ENCODE results near the gene FIG4. TPM values are rescaled to one million over a fixed set of nuclear protein-coding genes. Genes with fewer than 3 reads are reported as not detected.

FIG4 gene
- polyA plus RNA-seq, 3 donors = 27.2 to 65.3 (median 53.7) TPM

DNA sequence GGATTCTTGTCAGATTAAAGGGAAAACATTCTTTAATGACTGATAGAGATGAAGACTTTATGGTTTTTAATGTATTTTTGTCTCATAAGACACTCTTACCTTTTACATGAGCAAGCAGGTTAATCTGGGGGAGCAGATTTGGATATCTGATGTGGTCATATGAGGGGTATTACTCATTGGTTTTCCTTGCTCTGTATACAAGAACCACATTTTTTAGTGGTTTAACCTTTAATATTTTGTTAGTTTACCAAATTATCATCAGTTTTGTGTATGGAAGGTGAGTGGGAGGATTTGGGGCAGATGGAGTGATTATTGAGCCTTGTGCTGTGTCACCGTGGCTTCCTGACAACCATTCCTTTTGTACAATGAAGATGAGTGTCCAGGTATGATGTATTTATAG lies 112.9 kb downstream of the FIG4 start:
- no peak for TF ChIP-seq CTCF (IDR thresholded peaks at IDR 0.05)
- no peaks in the 10 kb centered on the region for H3K27me3 Mint-ChIP-seq (ENCODE audit: low read depth in 3 of 3)
- no peak for DNase-seq
- no peaks in the 10 kb centered on the region for H4K20me1 ChIP-seq (ENCODE audit: insufficient read depth, low read length)
- H3K27ac ChIP-seq (ENCODE audit: low read depth in 1 of 2, low read length in 2 of 2) = no peak overlapping the region
- no peak overlapping the region for H3K4me3 ChIP-seq (replicated peaks in 1 of 3; ENCODE audit: low read depth in 2 of 3, low read length in 3 of 3)
- no peaks in the 10 kb centered on the region for H3K4me1 ChIP-seq (ENCODE audit: control insufficient read depth in 1 of 2, insufficient read depth in 2 of 2, low read length in 2 of 2)
- no CpG with 5 or more reads among the region's 1 CpG for WGBS (ENCODE audit: insufficient coverage)
- H3K4me1 Mint-ChIP-seq = no peaks in the 10 kb centered on the region
- no peak overlapping the region for H3K9ac ChIP-seq (ENCODE audit: insufficient read depth, low read length, poor library complexity, severe bottlenecking)
- no peaks in the 10 kb centered on the region for H3K79me2 ChIP-seq (ENCODE audit: insufficient read depth, low read length)
- no peaks in the 10 kb centered on the region for H3K27me3 ChIP-seq (ENCODE audit: control insufficient read depth in 2 of 2, insufficient read depth in 2 of 2, low read length in 2 of 2)
- intact Hi-C loops (cut with micrococcal nuclease) = no loop called here
- no peak overlapping the region for H3K4me2 ChIP-seq (replicated peaks; ENCODE audit: extremely low read depth, low read length, poor library complexity, severe bottlenecking)
- H3K36me3 Mint-ChIP-seq = peaks cover 55 to 70% of the 10 kb centered on the region in 2 donors
- no peak overlapping the region for H2AFZ ChIP-seq (ENCODE audit: insufficient read depth, low read depth, low read length, poor library complexity, severe bottlenecking)
- H3K9me3 Mint-ChIP-seq = peaks cover 0 to 2% (median 0%) of the 10 kb centered on the region in 7 donors
- no peak overlapping the region for H3K4me3 Mint-ChIP-seq
- peaks cover 44 to 81% of the 10 kb centered on the region in 2 donors for H3K36me3 ChIP-seq (replicated peaks in 1 of 2; ENCODE audit: control insufficient read depth in 1 of 2, insufficient read depth in 2 of 2, low read length in 2 of 2)
- H3K9me3 ChIP-seq (replicated peaks in 1 of 2; ENCODE audit: control insufficient read depth in 1 of 2, insufficient read depth in 1 of 2, low read length in 2 of 2) = no peaks in the 10 kb centered on the region
- H3K27ac Mint-ChIP-seq = no peak overlapping the region

- H3K27me3 Mint-ChIP-seq (ENCODE audit: low read depth in 3 of 3) = peaks cover 0 to 2% (median 0%) of the 10 kb centered on the region in 3 donors
- Histone ChIP-seq H3K9ac (ENCODE audit: insufficient read depth, low read length, poor library complexity, severe bottlenecking) (no peak overlapping the region), H4K20me1 (ENCODE audit: insufficient read depth, low read length) (no peaks in the 10 kb centered on the region), H3K4me2 (replicated peaks; ENCODE audit: extremely low read depth, low read length, poor library complexity, severe bottlenecking) (no peak overlapping the region), H3K79me2 (ENCODE audit: insufficient read depth, low read length) (no peaks in the 10 kb centered on the region), H3K4me1 (ENCODE audit: control insufficient read depth in 1 of 2, insufficient read depth in 2 of 2, low read length in 2 of 2) (no peaks in the 10 kb centered on the region), H3K4me3 (replicated peaks in 1 of 3; ENCODE audit: low read depth in 2 of 3, low read length in 3 of 3) (no peak overlapping the region), H3K36me3 (replicated peaks in 1 of 2; ENCODE audit: control insufficient read depth in 1 of 2, insufficient read depth in 2 of 2, low read length in 2 of 2) (peaks cover 14 to 66% of the 10 kb centered on the region in 2 donors), H2AFZ (ENCODE audit: insufficient read depth, low read depth, low read length, poor library complexity, severe bottlenecking) (no peak overlapping the region), H3K27ac (ENCODE audit: low read depth in 1 of 2, low read length in 2 of 2) (no peak overlapping the region), H3K9me3 (replicated peaks in 1 of 2; ENCODE audit: control insufficient read depth in 1 of 2, insufficient read depth in 1 of 2, low read length in 2 of 2) (no peaks in the 10 kb centered on the region), H3K27me3 (ENCODE audit: control insufficient read depth in 2 of 2, insufficient read depth in 2 of 2, low read length in 2 of 2) (no peaks in the 10 kb centered on the region)
- no peak for TF ChIP-seq CTCF (IDR thresholded peaks at IDR 0.05)
- peaks cover 46 to 57% of the 10 kb centered on the region in 2 donors for H3K36me3 Mint-ChIP-seq
- peak overlapping the region in 1 of 7 donors; percentile 42 for H3K27ac Mint-ChIP-seq
- intact Hi-C loops (cut with micrococcal nuclease) = no loop called here
- no peak overlapping the region for H3K4me3 Mint-ChIP-seq
- DNase-seq = no peak
- H3K4me1 Mint-ChIP-seq = peaks cover 2% of the 10 kb centered on the region
- peaks cover 0 to 2% (median 0%) of the 10 kb centered on the region in 7 donors for H3K9me3 Mint-ChIP-seq
Measured at GRCh38 chr6:109807881-109808280, 116.8 kb downstream of the FIG4 start.
